PC-9 (cell line): ENCODE data around the gene SPON1.

Experiments
- EZH2 ChIP-seq: fragments of 200-600 bp; sonication (generic); IDR thresholded peaks from 2 replicates; pipeline ENCODE4 v1.8.0; 2017; ENCODE audit warnings: antibody characterized with exemption, low read depth
- TF ChIP-seq, protein P1 (sequence below): fragments of 200-600 bp; sonication (generic); conservative IDR thresholded peaks from 2 replicates; pipeline ENCODE4 v1.6.1; 2017; ENCODE audit warnings: mixed run types, antibody characterized with exemption, mild to moderate bottlenecking, moderate library complexity

DNA sequence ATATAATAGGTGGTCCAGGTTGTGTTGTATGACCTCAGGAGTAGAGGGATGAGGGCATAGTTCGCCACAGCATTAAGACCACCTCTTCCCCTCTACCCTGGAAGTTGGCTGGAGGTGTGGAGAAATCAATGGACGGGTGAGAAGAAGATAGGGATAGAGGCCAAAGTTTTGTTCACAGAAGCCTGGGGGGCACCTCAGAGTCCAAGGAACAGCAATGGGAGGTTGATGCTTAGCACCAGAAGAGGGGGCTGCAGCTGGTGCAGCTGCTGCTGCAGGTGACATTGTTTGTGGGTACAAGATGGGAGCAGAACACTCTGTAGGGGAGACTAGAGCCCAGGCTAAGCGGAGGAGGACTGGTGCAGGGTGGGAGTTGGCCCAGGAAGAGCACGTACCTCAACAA, 31.2 kb upstream of the SPON1 start:
- TF ChIP-seq, protein P1, sequence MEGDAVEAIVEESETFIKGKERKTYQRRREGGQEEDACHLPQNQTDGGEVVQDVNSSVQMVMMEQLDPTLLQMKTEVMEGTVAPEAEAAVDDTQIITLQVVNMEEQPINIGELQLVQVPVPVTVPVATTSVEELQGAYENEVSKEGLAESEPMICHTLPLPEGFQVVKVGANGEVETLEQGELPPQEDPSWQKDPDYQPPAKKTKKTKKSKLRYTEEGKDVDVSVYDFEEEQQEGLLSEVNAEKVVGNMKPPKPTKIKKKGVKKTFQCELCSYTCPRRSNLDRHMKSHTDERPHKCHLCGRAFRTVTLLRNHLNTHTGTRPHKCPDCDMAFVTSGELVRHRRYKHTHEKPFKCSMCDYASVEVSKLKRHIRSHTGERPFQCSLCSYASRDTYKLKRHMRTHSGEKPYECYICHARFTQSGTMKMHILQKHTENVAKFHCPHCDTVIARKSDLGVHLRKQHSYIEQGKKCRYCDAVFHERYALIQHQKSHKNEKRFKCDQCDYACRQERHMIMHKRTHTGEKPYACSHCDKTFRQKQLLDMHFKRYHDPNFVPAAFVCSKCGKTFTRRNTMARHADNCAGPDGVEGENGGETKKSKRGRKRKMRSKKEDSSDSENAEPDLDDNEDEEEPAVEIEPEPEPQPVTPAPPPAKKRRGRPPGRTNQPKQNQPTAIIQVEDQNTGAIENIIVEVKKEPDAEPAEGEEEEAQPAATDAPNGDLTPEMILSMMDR: no peak
- TF ChIP-seq EZH2: no peak
